ENCODE data around the gene GMPR2.

GRCh38 chr14:24206260-24207103 is 26.2 kb upstream of the GMPR2 start:
- TF ChIP-seq CTCF (IDR thresholded peaks at IDR 0.05) (no peak), EP300 (IDR thresholded peaks at IDR 0.05) (no peak)

Data from upper lobe of left lung (tissue), 4 donors.